ENCODE results near the gene AP3B1. TPM values are rescaled to one million over a fixed set of nuclear protein-coding genes. Genes with fewer than 3 reads are reported as not detected.

The AP3B1 gene
- polyA plus RNA-seq, 1 of the 3 experiments (the other 2 are of a cell fraction) = 18.0 TPM

GRCh38 chr5:78268356-78268755 is 26.1 kb downstream of the AP3B1 start (continued):
- no peak for TF ChIP-seq CHD2 (IDR thresholded peaks at IDR 0.05; ENCODE audit: low read length, partially characterized antibody)
- no peak for TF ChIP-seq IRF3 (IDR thresholded peaks at IDR 0.05; ENCODE audit: low read depth, low read length)
- no peak for TF ChIP-seq MXI1 (IDR thresholded peaks at IDR 0.05; ENCODE audit: low read depth, low read length)
- no peak for TF ChIP-seq GATA2 (CRISPR knock-in tag; IDR thresholded peaks at IDR 0.05)
- no peak for TF ChIP-seq ELF1 (IDR thresholded peaks at IDR 0.05)
- TF ChIP-seq NRF1 (IDR thresholded peaks at IDR 0.05; ENCODE audit: low read depth, low read length) = no peak
- TF ChIP-seq FOSL2 (IDR thresholded peaks at IDR 0.05; ENCODE audit: borderline replicate concordance, low read depth) = no peak
- no peak for TF ChIP-seq USF1 (IDR thresholded peaks at IDR 0.05; ENCODE audit: borderline replicate concordance, low read depth)
- no peak for TF ChIP-seq POLR2AphosphoS5 (IDR thresholded peaks at IDR 0.05; ENCODE audit: low read depth, low read length)
- no peak for TF ChIP-seq EP300 (IDR thresholded peaks at IDR 0.05; ENCODE audit: borderline replicate concordance in 1 of 2, low read depth in 1 of 2, low read length in 1 of 2)
- TF ChIP-seq NFIC (IDR thresholded peaks at IDR 0.05; ENCODE audit: borderline replicate concordance) = no peak

GRCh38 chr5:78265163-78265562 is 29.3 kb downstream of the AP3B1 start:
- POLR2A ChIA-PET = no interaction called here
- Histone ChIP-seq H2AFZ (ENCODE audit: low read depth) (no peak overlapping the region), H3K4me1 (ENCODE audit: control insufficient read depth in 1 of 2, insufficient read depth in 2 of 2, low read depth in 1 of 2, low read length in 1 of 2) (peaks cover 0 to 6% of the 10 kb centered on the region in 2 experiments; a peak in 1 of 4 replicates), H3K9ac (no peak overlapping the region), H3K9me2 (no peaks in the 10 kb centered on the region), H3K4me2 (no peak overlapping the region), H3K79me2 (ENCODE audit: insufficient read depth) (peaks cover 36% of the 10 kb centered on the region; the same call in 1 of the 2 replicates), H3K27ac (ENCODE audit: low read depth in 2 of 2, low read length in 1 of 2) (no peak overlapping the region), H3K27me3 (ENCODE audit: insufficient read depth) (no peaks in the 10 kb centered on the region), H3F3A (replicated peaks; ENCODE audit: insufficient read depth) (peaks cover 4% of the 10 kb centered on the region), H3K9me3 (no peaks in the 10 kb centered on the region), H4K20me1 (ENCODE audit: insufficient read depth) (peaks cover 19% of the 10 kb centered on the region), H3K4me3 (ENCODE audit: low read depth in 2 of 2, low read length in 1 of 2) (no peak overlapping the region), H3K36me3 (replicated peaks in 1 of 2; ENCODE audit: control insufficient read depth in 1 of 2, insufficient read depth in 2 of 2, low read length in 1 of 2) (peaks cover 30 to 48% of the 10 kb centered on the region in 2 experiments)
- CTCF ChIA-PET = no interaction called here
- WGBS (ENCODE audit: low lambda C conversion rate) = 95% methylated on average over 2 of the region's 2 CpGs
- TF ChIP-seq USF1 (IDR thresholded peaks at IDR 0.05; ENCODE audit: borderline replicate concordance, low read depth) (no peak), EZH2phosphoT487 (IDR thresholded peaks at IDR 0.05; ENCODE audit: borderline replicate concordance, low read depth) (no peak), SIN3A (IDR thresholded peaks at IDR 0.05; ENCODE audit: borderline replicate concordance, low read depth, low read length) (no peak), CTCF (IDR thresholded peaks at IDR 0.05) (no peak), IRF3 (IDR thresholded peaks at IDR 0.05; ENCODE audit: low read depth, low read length) (no peak), TAF1 (IDR thresholded peaks at IDR 0.05; ENCODE audit: borderline replicate concordance, low read depth, low read length) (no peak), FOXJ3 (CRISPR knock-in tag; IDR thresholded peaks at IDR 0.05) (no peak), SMC3 (IDR thresholded peaks at IDR 0.05; ENCODE audit: low read depth, low read length) (no peak), FOSL2 (IDR thresholded peaks at IDR 0.05; ENCODE audit: borderline replicate concordance, low read depth) (no peak), NRF1 (IDR thresholded peaks at IDR 0.05; ENCODE audit: low read depth, low read length) (no peak), MAX (IDR thresholded peaks at IDR 0.05; ENCODE audit: low read depth) (no peak), CHD2 (IDR thresholded peaks at IDR 0.05; ENCODE audit: low read length, partially characterized antibody) (no peak), EP300 (IDR thresholded peaks at IDR 0.05; ENCODE audit: borderline replicate concordance in 1 of 2, low read depth in 1 of 2, low read length in 1 of 2) (no peak), MXI1 (IDR thresholded peaks at IDR 0.05; ENCODE audit: low read depth, low read length) (no peak), YY1 (IDR thresholded peaks at IDR 0.05; ENCODE audit: low read depth) (no peak), RAD21 (IDR thresholded peaks at IDR 0.05; ENCODE audit: low read length) (no peak)
- DNase-seq = no peak
